ENCODE measurements around the gene MAP1B.

The MAP1B gene

GRCh38 chr5:72199681-72200080 is 92.4 kb downstream of the MAP1B start:
- no peak for DNase-seq

GRCh38 chr5:72202331-72202825 is 95.1 kb downstream of the MAP1B start:
- no peak for DNase-seq

- DNase-seq: no peak
Observed at GRCh38 chr5:72203251-72203845, 96.1 kb downstream of the MAP1B start.

- DNase-seq: no peak
Observed at GRCh38 chr5:72204946-72205345, 97.7 kb downstream of the MAP1B start.

- DNase-seq: no peak
Observed at GRCh38 chr5:72205431-72206009, 98.2 kb downstream of the MAP1B start.

GRCh38 chr5:72206160-72206559 is 98.9 kb downstream of the MAP1B start:
- DNase-seq: no peak

- DNase-seq: no peak
Observed at GRCh38 chr5:72206994-72207393, 99.7 kb downstream of the MAP1B start.

GRCh38 chr5:72208324-72208926 is 101.2 kb downstream of the MAP1B start:
- no peak for DNase-seq

GRCh38 chr5:72209147-72210115 is 102.2 kb downstream of the MAP1B start:
- DNase-seq: no peak

GRCh38 chr5:72210888-72211678 is 103.8 kb downstream of the MAP1B start:
- no peak for DNase-seq

- no peak for DNase-seq
Observed at GRCh38 chr5:72212171-72212570, 104.9 kb downstream of the MAP1B start.

- DNase-seq: no peak
Observed at GRCh38 chr5:72213482-72213881, 106.2 kb downstream of the MAP1B start.

GRCh38 chr5:72214168-72214567 is 106.9 kb downstream of the MAP1B start:
- DNase-seq: no peak

- no peak for DNase-seq
Observed at GRCh38 chr5:72216756-72217155, 109.5 kb downstream of the MAP1B start.

GRCh38 chr5:72221099-72221498 is 113.8 kb downstream of the MAP1B start:
- no peak for DNase-seq

- DNase-seq: no peak
Observed at GRCh38 chr5:72221541-72221940, 114.3 kb downstream of the MAP1B start.

- no peak for DNase-seq
Observed at GRCh38 chr5:72222521-72222920, 115.2 kb downstream of the MAP1B start.

GRCh38 chr5:72223371-72223770 is 116.1 kb downstream of the MAP1B start:
- no peak for DNase-seq

GRCh38 chr5:72224946-72225463 is 117.7 kb downstream of the MAP1B start:
- DNase-seq: no peak

GRCh38 chr5:72225741-72226140 is 118.5 kb downstream of the MAP1B start:
- no peak for DNase-seq

- DNase-seq: no peak
Observed at GRCh38 chr5:72226950-72227349, 119.7 kb downstream of the MAP1B start.

GRCh38 chr5:72228960-72229359 is 121.7 kb downstream of the MAP1B start:
- DNase-seq: no peak

Measured in suppressor macrophage treated with lipopolysaccharide for 4 hours (primary cell).